HEK293 (cell line): Measurements from ENCODE around the gene TNN.

Experiments
- CTCF ChIA-PET: fragments of 350-600 bp; formaldehyde crosslinking; extraction: SDS; loops from one replicate; lab custom pipeline; 2021; ENCODE audit warnings: antibody characterized with exemption; lab: Yijun Ruan, JAX
- POLR2A ChIA-PET: fragments of 300-600 bp; formaldehyde crosslinking; extraction: SDS; loops from one replicate; lab custom pipeline; 2020; ENCODE audit warnings: antibody characterized with exemption, inconsistent platforms; lab: Yijun Ruan, JAX
- H3K27ac ChIP-seq: fragments of 200-500 bp; sonication (Bioruptor generic); 2 replicates; pipeline ENCODE4 v1.5.1; 2014; ENCODE audit warnings: low read depth, low read length, control low read depth, inconsistent platforms; ENCODE audit errors: extremely low read depth
- H3K36me3 ChIP-seq, 2 experiments: fragments of 200-500 bp in 1 of 2; sonication (Bioruptor generic) in 1 of 2; 1 replicate in 1 of 2; 2 replicates in 1 of 2; pipeline ENCODE4 v1.5.1; 2014 to 2017; ENCODE audit warnings: inconsistent platforms in 2 of 2, low read length in 2 of 2; ENCODE audit not compliant: control insufficient read depth in 2 of 2, insufficient read depth in 1 of 2
- H3K4me1 ChIP-seq: fragments of 200-500 bp; sonication (Bioruptor generic); 2 replicates; pipeline ENCODE4 v1.5.1; 2014; ENCODE audit warnings: mild to moderate bottlenecking, low read length, inconsistent platforms; ENCODE audit not compliant: control insufficient read depth, insufficient read depth
- H3K4me3 ChIP-seq: 2 replicates; pipeline ENCODE4 v1.5.1; 2011; ENCODE audit warnings: low read depth, mild to moderate bottlenecking, control low read depth, low read length, moderate library complexity
- H3K9me3 ChIP-seq: fragments of 200-500 bp; sonication (Bioruptor generic); 2 replicates; pipeline ENCODE4 v1.5.1; 2014; ENCODE audit warnings: low read depth, low read length, inconsistent platforms; ENCODE audit not compliant: control insufficient read depth, insufficient read depth
- ZFP41 ChIP-seq: fragments of 450-650 bp; formaldehyde crosslinking; IDR thresholded peaks from 2 replicates; pipeline ENCODE4 v1.5.1; 2016; ENCODE audit warnings: missing biosample characterization, missing genetic modification characterization, borderline replicate concordance
- ZNF155 ChIP-seq: fragments of 450-650 bp; formaldehyde crosslinking; IDR thresholded peaks from 2 replicates; pipeline ENCODE4 v1.5.1; 2016; ENCODE audit warnings: missing biosample characterization, missing genetic modification characterization
- ZNF394 ChIP-seq: fragments of 450-650 bp; formaldehyde crosslinking; IDR thresholded peaks from 2 replicates; pipeline ENCODE4 v1.5.1; 2016; ENCODE audit warnings: missing biosample characterization, missing genetic modification characterization, mild to moderate bottlenecking, moderate library complexity, borderline replicate concordance
- ZNF521 ChIP-seq: fragments of 450-650 bp; formaldehyde crosslinking; IDR thresholded peaks from 2 replicates; pipeline ENCODE4 v1.5.1; 2017; ENCODE audit warnings: missing biosample characterization, mild to moderate bottlenecking, missing genetic modification characterization
- ZNF529 ChIP-seq: fragments of 450-650 bp; formaldehyde crosslinking; IDR thresholded peaks from 2 replicates; pipeline ENCODE4 v1.5.1; 2017; ENCODE audit warnings: missing genetic modification characterization, missing biosample characterization; ENCODE audit not compliant: insufficient replicate concordance
- ZNF558 ChIP-seq: fragments of 450-650 bp; formaldehyde crosslinking; IDR thresholded peaks from 2 replicates; pipeline ENCODE4 v1.5.1; 2016; ENCODE audit warnings: missing biosample characterization, missing genetic modification characterization
- TF ChIP-seq, protein P1 (sequence below): fragments of 450-650 bp; formaldehyde crosslinking; IDR thresholded peaks from 2 replicates; pipeline ENCODE4 v1.5.1; 2016; ENCODE audit warnings: missing biosample characterization, missing genetic modification characterization
- TF ChIP-seq, protein P2 (sequence below): fragments of 450-650 bp; formaldehyde crosslinking; IDR thresholded peaks from 2 replicates; pipeline ENCODE4 v1.5.1; 2016; ENCODE audit warnings: missing biosample characterization, missing genetic modification characterization, borderline replicate concordance
- TF ChIP-seq, protein P3 (sequence below): fragments of 450-650 bp; IDR thresholded peaks from 2 replicates; pipeline ENCODE4 v1.5.1; 2018; ENCODE audit warnings: missing biosample characterization, missing genetic modification characterization
- TF ChIP-seq, protein P4 (sequence below): fragments of 450-650 bp; formaldehyde crosslinking; IDR thresholded peaks from 2 replicates; pipeline ENCODE4 v1.5.1; 2016; ENCODE audit warnings: missing biosample characterization, missing genetic modification characterization

The TNN gene

DNA sequence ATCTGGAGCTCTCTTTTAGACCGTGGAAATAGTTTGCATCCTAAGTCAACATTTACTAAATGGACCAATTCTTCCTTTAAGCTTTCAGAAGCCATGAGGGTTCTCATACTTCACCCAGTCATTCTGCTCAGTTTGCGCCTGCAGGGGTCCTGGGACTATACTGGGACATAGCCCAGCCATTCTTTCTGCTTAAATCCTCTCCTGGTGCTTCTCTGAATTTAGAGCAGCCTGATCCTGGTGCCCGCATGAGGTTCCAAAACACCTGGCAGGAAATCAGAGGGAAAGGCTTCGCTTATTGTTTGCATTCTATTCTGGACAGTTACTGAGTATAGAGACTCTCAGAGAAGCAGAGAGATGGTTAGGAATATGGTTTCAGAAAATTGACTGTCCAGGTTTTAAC, 27.0 kb downstream of the TNN start:
- Histone ChIP-seq H3K4me1 (no peaks in the 10 kb centered on the region), H3K4me3 (no peak overlapping the region), H3K36me3 (no peaks in the 10 kb centered on the region), H3K9me3 (no peaks in the 10 kb centered on the region), H3K27ac (no peak overlapping the region)
- POLR2A ChIA-PET = no interaction called here
- CTCF ChIA-PET = interaction anchor here (1.1 kb wide), 1 partner anchor 31 kb away, joined by 3 read pairs; no protein-coding TSS in a partner anchor
- TF ChIP-seq ZFP41 (no peak), ZNF155 (tag by site-specific recombination) (no peak), ZNF558 (tag by site-specific recombination) (no peak)
- TF ChIP-seq, protein P1, sequence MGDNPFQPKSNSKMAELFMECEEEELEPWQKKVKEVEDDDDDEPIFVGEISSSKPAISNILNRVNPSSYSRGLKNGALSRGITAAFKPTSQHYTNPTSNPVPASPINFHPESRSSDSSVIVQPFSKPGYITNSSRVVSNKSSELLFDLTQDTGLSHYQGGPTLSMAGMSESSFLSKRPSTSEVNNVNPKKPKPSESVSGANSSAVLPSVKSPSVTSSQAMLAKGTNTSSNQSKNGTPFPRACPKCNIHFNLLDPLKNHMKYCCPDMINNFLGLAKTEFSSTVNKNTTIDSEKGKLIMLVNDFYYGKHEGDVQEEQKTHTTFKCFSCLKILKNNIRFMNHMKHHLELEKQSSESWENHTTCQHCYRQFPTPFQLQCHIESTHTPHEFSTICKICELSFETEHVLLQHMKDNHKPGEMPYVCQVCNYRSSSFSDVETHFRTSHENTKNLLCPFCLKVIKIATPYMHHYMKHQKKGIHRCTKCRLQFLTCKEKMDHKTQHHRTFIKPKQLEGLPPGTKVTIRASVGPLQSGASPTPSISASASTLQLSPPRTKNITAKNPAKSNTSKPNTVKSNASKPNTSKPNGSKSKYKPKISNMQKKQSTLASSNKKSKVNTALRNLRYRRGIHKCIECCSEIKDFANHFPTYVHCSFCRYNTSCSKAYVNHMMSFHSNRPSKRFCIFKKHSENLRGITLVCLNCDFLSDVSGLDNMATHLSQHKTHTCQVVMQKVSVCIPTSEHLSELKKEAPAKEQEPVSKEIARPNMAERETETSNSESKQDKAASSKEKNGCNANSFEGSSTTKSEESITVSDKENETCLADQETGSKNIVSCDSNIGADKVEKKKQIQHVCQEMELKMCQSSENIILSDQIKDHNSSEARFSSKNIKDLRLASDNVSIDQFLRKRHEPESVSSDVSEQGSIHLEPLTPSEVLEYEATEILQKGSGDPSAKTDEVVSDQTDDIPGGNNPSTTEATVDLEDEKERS (tag by site-specific recombination) = no peak

GRCh38 chr1:175095069-175095468, 27.4 kb downstream of the TNN start:
- POLR2A ChIA-PET = no interaction called here
- Histone ChIP-seq H3K36me3 (no peaks in the 10 kb centered on the region), H3K4me1 (no peaks in the 10 kb centered on the region), H3K27ac (no peak overlapping the region), H3K4me3 (no peak overlapping the region), H3K9me3 (no peaks in the 10 kb centered on the region)
- TF ChIP-seq, protein P2, sequence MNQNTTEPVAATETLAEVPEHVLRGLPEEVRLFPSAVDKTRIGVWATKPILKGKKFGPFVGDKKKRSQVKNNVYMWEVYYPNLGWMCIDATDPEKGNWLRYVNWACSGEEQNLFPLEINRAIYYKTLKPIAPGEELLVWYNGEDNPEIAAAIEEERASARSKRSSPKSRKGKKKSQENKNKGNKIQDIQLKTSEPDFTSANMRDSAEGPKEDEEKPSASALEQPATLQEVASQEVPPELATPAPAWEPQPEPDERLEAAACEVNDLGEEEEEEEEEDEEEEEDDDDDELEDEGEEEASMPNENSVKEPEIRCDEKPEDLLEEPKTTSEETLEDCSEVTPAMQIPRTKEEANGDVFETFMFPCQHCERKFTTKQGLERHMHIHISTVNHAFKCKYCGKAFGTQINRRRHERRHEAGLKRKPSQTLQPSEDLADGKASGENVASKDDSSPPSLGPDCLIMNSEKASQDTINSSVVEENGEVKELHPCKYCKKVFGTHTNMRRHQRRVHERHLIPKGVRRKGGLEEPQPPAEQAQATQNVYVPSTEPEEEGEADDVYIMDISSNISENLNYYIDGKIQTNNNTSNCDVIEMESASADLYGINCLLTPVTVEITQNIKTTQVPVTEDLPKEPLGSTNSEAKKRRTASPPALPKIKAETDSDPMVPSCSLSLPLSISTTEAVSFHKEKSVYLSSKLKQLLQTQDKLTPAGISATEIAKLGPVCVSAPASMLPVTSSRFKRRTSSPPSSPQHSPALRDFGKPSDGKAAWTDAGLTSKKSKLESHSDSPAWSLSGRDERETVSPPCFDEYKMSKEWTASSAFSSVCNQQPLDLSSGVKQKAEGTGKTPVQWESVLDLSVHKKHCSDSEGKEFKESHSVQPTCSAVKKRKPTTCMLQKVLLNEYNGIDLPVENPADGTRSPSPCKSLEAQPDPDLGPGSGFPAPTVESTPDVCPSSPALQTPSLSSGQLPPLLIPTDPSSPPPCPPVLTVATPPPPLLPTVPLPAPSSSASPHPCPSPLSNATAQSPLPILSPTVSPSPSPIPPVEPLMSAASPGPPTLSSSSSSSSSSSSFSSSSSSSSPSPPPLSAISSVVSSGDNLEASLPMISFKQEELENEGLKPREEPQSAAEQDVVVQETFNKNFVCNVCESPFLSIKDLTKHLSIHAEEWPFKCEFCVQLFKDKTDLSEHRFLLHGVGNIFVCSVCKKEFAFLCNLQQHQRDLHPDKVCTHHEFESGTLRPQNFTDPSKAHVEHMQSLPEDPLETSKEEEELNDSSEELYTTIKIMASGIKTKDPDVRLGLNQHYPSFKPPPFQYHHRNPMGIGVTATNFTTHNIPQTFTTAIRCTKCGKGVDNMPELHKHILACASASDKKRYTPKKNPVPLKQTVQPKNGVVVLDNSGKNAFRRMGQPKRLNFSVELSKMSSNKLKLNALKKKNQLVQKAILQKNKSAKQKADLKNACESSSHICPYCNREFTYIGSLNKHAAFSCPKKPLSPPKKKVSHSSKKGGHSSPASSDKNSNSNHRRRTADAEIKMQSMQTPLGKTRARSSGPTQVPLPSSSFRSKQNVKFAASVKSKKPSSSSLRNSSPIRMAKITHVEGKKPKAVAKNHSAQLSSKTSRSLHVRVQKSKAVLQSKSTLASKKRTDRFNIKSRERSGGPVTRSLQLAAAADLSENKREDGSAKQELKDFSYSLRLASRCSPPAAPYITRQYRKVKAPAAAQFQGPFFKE (tag by site-specific recombination) = no peak
- no peak for TF ChIP-seq ZNF529 (tag by site-specific recombination)
- no peak for TF ChIP-seq ZNF394
- no peak for TF ChIP-seq ZNF521 (tag by site-specific recombination)
- TF ChIP-seq, protein P3, sequence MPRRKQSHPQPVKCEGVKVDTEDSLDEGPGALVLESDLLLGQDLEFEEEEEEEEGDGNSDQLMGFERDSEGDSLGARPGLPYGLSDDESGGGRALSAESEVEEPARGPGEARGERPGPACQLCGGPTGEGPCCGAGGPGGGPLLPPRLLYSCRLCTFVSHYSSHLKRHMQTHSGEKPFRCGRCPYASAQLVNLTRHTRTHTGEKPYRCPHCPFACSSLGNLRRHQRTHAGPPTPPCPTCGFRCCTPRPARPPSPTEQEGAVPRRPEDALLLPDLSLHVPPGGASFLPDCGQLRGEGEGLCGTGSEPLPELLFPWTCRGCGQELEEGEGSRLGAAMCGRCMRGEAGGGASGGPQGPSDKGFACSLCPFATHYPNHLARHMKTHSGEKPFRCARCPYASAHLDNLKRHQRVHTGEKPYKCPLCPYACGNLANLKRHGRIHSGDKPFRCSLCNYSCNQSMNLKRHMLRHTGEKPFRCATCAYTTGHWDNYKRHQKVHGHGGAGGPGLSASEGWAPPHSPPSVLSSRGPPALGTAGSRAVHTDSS (tag by site-specific recombination) = no peak
- TF ChIP-seq, protein P4, sequence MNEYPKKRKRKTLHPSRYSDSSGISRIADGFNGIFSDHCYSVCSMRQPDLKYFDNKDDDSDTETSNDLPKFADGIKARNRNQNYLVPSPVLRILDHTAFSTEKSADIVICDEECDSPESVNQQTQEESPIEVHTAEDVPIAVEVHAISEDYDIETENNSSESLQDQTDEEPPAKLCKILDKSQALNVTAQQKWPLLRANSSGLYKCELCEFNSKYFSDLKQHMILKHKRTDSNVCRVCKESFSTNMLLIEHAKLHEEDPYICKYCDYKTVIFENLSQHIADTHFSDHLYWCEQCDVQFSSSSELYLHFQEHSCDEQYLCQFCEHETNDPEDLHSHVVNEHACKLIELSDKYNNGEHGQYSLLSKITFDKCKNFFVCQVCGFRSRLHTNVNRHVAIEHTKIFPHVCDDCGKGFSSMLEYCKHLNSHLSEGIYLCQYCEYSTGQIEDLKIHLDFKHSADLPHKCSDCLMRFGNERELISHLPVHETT (tag by site-specific recombination) = no peak
- CTCF ChIA-PET = interaction anchor here (1.1 kb wide), 1 partner anchor 30 kb away, joined by 3 read pairs; no protein-coding TSS in a partner anchor
